HL-60 (cell line): Measurements from ENCODE around the gene CCR3.

Experiments
- CTCF ChIP-seq: IDR thresholded peaks from one replicate; pipeline ENCODE4 v1.5.1; 2011; ENCODE audit warnings: low read length, control low read depth, inconsistent platforms; ENCODE audit not compliant: insufficient read depth
- GABPA ChIP-seq: IDR thresholded peaks from 2 replicates; pipeline ENCODE4 v1.6.1; 2012; ENCODE audit warnings: low read depth

GRCh38 chr3:46293991-46294833, 52.0 kb downstream of the CCR3 start:
- TF ChIP-seq CTCF (no peak), GABPA (no peak)
